GM21515 (cell line): ENCODE data around the gene GALNT16.

Experiments used
- ATAC-seq: cut with Tn5 transposase; IDR thresholded peaks from one replicate; pipeline ENCODE4 v1.9.1; 2021; ENCODE audit not compliant: unreplicated experiment

GALNT16 gene

DNA sequence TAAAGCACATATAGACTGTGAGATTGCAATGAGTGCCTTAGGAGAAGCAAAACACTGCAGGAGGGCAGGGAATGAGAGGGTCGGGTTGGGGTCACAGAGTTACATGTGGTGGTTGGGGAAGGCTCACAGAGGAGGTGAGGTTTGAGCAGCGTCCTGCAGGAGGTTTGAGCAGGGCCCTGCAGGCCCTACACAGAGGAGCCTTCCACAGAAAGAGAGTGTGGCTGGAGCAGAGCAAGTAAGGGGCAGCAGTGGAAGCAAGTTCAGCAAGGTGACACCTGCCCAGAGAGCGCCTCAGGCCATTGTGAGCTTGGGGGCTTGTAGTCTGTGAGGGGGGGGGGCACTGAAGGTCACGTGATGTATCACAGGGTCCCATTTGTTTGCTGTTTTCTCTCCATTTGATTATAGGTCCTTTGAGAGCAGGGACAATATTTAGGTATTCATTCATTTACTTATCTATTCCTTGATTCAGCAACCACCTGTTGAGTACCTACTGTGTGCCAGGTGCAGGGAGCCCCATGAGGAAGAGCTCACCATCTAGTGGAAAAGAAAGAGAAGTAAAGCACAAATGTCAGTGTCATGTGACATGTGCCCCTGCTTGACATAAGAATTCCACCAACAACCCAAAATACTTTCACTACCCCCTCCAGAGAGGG is 56.6 kb downstream of the GALNT16 start:
- no peak for ATAC-seq

DNA sequence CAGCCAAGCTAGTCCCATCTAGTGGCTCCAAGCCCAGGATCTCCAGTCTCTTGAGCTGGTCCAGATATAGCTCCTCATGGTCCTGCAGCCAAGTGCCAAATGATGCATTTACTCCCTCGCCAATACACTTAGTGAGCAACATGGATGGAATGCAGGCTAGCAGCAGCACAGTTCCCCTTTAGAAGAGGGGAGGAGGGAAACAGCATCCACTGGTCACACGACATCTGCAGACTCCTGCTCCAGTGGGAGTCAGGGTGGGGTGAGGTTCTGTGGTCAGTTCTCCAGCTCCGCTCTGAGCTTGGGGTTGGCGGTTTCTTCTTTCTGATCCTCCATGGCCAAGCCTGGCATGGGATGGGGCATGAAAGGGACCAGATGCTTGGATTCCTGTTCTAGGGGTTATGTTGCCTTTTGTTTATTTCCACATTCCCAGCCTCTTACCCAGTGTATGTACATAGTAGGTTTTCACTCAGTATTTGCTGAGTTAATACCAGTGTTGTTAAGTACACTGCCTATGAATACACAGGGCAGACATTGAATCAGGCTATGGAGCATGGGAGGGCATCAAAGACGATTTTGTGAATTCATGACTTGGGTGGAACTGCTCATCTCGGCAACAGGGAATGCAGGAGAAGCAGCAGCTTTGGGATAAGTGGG is 57.3 kb downstream of the GALNT16 start:
- no peak for ATAC-seq

- ATAC-seq, result no peak
Observed at GRCh38 chr14:69317780-69318179, 57.8 kb downstream of the GALNT16 start.

DNA sequence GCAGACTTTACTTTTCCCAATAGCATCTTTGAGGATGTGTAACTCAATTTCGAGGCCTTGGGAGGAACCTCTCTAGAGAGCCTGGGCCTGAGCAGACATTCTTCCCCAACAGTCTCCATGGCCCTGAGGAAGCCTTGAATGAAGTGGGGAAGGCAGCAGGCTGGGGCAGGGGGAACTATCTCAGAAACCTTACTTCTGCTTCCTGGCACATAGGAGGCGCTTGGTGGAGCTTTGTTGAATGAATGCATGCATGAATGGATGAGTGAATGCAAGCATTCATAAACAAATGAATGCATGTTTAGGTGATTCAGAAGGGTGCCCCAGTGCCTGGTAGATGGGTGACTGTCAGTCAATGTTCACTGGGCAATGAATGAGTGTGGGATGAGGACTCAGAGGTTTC is 58.3 kb downstream of the GALNT16 start:
- no peak for ATAC-seq

DNA sequence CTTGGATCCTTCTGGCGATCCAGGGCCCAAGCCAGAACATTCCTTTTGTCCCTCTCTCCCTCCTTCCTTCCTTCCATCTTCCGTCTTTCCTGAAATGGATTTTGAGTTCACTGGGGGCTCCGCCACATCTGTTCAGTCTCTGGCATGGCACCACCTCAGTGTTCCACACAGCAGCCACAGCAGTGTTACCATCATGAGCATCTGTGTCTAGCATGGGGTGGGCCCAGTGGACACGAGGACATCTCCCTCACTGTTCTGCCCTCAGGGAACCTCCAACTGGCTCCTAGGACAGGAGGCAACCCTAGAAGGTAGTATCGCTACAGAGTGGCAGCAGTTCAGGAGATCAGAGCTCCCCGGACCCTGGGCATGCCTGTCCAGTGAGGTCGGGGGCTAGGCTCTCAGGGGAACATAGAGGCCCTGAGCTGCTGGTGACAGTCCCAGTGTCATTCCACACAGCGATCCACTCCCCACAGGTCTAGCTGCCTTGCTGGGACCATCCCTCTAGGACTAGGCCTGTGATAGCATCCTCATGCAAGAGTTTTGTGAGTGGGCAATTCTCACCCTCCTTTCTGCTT is 59.0 kb downstream of the GALNT16 start:
- ATAC-seq, result no peak

DNA sequence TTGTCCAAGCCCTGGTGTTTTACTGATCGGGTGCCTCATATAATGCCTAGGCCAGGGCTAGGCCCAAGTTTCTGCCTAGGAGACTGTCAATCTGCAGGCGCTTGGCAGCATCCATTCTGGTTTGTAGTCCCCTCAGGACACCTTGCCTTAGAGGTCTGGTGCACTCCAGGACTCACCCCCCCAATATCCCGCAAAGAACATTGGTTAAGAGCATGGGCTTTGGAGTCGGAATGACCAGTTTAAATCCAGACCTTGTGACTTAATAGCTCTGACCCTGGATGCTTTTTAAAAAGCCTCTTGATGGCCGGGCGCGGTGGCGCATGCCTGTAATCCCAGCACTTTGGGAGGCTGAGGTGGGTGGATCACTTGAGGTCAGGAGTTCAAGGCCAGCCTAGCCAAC is 60.0 kb downstream of the GALNT16 start:
- ATAC-seq, result no peak

GRCh38 chr14:69320581-69321365 is 60.8 kb downstream of the GALNT16 start:
- ATAC-seq, result no peak

- no peak for ATAC-seq
Observed at GRCh38 chr14:69321601-69322330, 61.8 kb downstream of the GALNT16 start.

- no peak for ATAC-seq
Observed at GRCh38 chr14:69323266-69323998, 63.5 kb downstream of the GALNT16 start.

DNA sequence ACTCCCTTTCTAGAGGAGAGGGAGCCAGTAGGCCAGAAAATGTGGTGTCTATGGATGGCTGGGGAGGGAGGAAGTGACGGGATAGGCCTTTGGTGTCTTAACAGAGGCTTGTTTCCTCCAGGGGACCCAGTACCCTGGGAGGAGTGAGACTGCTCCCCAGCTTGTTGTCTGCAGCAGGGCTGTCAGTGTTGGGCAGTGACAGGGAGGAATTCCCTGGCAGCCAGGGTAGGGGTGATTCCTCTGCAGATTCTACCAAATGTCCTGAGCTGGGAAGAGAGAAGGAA is 64.0 kb downstream of the GALNT16 start:
- no peak for ATAC-seq

DNA sequence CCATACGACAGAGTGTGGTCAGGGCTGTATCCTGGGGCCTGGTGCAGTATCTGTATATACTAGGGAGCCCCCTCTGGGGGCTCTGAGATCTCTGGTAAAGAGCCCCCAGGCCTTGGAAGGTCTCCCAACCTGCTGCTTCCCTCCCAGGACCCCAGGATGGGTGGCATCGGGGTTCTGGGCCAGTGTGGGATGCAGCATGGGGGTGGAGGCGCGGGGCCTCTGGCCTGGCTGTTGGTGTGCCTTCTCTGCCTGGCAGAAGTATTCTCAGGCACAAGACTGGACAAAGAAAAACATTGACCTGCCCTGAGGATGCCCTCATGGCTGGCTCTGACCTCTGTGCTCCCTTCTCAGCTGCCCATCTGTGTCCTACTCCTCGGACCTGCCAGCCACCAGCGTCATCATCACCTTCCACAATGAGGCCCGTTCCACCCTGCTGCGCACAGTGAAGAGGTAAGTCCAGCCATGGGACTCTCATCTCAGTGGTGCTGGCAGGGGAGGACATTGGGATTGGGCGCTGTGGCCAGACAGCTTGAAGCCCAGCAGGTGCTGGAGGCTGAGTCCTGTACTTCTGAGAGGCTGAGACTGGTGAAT is 64.5 kb downstream of the GALNT16 start:
- no peak for ATAC-seq

DNA sequence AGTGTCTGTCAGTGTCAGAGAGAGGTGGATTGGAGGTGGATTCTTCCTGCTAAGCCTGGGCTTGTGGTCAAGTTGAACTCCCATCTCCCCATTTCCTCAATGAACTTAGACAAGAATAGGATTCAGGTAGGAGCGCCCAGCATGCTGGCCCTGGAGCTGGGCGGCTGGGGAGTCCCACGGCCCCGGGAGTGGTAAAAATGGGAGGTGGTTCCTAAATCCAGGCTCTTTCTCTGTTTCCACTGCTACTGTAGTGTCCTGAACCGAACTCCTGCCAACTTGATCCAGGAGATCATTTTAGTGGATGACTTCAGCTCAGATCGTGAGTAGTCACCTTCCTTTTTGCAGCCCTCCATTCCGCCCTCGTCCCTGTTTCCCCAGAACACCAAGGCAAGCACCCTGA is 65.1 kb downstream of the GALNT16 start:
- no peak for ATAC-seq

DNA sequence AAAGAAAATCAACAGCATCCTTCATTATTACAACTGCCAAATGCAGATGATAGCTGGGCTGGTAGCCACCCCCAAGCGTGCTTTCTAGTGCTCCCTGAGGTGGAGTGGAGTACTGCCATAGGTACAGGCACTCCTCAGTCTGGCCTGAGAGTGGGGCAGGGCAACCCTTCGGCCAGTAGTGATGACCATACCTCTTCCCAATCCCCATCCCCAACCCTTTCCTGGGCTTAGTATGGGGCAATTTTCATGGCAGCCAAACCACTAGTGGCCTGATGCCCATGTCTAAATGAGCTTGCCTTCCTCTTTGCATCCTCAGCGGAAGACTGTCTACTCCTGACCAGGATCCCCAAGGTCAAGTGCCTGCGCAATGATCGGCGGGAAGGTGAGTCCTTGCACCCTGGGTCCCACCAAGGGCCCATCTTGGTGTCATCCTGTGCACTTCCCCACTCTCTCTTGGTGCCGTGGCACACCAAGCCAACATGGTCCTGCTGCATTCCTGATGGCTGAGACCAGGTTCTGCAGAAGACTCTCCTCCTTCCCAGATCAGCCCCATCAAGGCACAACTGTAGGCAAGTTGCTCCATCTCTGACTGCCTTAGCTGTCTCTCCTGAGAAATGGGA is 65.8 kb downstream of the GALNT16 start:
- no peak for ATAC-seq

DNA sequence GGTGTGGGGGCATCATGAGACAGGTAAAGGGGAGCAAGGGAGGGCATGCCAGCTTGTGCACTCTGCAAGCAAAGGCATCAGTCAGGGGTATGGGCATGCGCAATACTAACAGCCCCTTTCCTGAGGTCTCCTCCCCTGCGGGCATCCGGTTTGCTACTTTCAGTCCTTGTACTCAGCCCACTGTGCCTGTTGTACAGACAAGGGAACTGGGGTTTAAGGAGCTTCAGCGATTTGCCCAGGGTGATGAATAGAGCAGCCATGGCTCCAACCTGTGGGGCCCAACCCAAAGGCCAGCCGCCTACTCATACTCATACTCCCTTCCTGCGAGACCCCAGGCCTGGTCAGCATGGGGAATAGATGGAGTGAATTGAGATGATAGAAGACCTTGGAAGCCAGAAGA is 66.7 kb downstream of the GALNT16 start:
- ATAC-seq, result no peak

- no peak for ATAC-seq
Observed at GRCh38 chr14:69327507-69327906, 67.5 kb downstream of the GALNT16 start.

- ATAC-seq, result no peak
Observed at GRCh38 chr14:69328317-69328716, 68.4 kb downstream of the GALNT16 start.

DNA sequence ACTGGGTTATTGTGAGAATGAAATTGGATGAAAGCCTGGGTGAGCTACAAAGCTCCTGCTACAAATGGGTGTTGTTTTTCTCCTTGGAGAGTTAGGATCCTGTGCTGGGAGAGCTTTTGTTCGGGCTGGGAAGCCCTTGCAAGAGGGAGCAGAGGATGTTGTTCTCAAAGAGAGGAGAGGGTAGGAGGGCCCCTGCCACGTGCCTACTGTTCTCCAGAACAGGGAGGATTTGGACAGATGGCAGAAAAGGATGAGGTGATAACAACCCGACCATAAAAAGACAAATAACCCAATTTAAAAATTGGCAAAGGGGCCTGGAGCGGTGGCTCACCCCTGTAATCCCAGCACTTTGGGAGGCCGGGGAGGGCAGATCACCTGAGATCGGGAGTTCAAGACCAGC is 68.8 kb downstream of the GALNT16 start:
- ATAC-seq, result no peak

- ATAC-seq, result no peak
Observed at GRCh38 chr14:69331206-69331605, 71.2 kb downstream of the GALNT16 start.

DNA sequence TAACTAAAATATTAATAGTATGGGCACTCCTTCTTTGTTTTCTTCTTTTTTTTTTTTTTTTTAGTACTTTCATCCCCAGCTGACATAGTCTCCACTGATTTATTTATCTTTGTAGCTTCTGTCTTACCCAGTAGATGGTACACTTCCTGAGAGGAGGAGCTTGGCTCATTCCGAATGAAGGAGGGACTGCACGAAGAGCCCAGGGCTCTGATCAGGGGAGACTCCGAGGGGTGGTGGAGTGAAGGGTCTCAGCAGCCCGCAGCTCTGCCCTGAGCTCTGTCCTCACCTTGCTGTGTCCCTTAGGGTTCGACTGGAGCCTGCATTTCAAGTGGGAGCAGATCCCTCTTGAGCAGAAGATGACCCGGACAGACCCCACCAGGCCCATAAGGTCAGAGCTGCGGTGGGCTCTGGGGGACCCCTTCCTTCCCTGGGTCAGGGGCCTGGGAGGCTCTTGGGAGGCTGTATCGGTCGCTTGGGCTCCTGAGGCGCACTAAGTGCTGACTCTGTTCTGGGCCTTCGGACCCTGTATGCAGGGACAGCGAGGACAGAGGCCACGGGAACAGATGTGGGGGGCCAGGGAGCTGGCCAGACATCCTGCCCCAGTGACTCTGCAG is 72.9 kb downstream of the GALNT16 start:
- no peak for ATAC-seq
